ENCODE data around the gene NUTM2A.
"Not testable (repeated sequence)": the region's sequence is repeated elsewhere in the genome, so short reads cannot be mapped to it uniquely, and the experiment has no call there.

DNA sequence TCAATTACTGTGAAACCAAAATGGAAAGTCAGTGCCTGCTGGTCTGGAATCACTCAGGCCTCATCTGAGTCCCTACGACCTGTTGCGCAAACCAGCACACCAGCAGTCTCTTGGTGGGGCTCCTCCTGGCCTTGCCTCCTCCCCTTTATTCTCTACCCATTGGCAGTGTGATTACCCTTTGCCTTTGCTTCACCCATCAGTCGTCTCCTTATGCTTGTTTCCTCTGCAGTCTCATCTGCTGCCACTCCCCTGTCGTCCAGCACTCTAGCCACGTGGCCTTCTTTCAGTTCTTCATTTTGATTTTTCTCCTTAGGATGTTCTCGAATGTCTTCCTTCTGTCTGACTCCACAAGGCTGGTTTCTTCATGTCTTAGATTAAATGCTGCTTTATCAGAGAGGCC lies 40.8 kb upstream of the NUTM2A start:
- TF ChIP-seq, protein P1, sequence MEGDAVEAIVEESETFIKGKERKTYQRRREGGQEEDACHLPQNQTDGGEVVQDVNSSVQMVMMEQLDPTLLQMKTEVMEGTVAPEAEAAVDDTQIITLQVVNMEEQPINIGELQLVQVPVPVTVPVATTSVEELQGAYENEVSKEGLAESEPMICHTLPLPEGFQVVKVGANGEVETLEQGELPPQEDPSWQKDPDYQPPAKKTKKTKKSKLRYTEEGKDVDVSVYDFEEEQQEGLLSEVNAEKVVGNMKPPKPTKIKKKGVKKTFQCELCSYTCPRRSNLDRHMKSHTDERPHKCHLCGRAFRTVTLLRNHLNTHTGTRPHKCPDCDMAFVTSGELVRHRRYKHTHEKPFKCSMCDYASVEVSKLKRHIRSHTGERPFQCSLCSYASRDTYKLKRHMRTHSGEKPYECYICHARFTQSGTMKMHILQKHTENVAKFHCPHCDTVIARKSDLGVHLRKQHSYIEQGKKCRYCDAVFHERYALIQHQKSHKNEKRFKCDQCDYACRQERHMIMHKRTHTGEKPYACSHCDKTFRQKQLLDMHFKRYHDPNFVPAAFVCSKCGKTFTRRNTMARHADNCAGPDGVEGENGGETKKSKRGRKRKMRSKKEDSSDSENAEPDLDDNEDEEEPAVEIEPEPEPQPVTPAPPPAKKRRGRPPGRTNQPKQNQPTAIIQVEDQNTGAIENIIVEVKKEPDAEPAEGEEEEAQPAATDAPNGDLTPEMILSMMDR (IDR thresholded peaks at IDR 0.05): not testable (repeated sequence)
- TF ChIP-seq POLR2A (IDR thresholded peaks at IDR 0.05): not testable (repeated sequence)

All from right lobe of liver (tissue), 4 donors.